GM12878 (cell line): ENCODE measurements around the gene SAMSN1. TPM values are rescaled to one million over a fixed set of nuclear protein-coding genes. Genes with fewer than 3 reads are reported as not detected.

Experiments used
- ATAC-seq: fragments of 200-7000 bp; cut with Tn5 transposase; 3 replicates; pipeline ENCODE4 v1.9.1; 2020; ENCODE audit warnings: mild to moderate bottlenecking, moderate library complexity
- BruUV-seq: library from RNA; stranded (reverse); fragments of 400-500 nt; replicated peaks from 2 replicates; lab custom pipeline; 2021; lab: Mats Ljungman, UMichigan
- CTCF ChIA-PET: fragments of 300-600 bp; sonication (Branson Sonifier 250); formaldehyde crosslinking; extraction: SDS; loops from one replicate; lab custom pipeline; 2021; ENCODE audit warnings: inconsistent platforms; lab: Yijun Ruan, JAX
- POLR2A ChIA-PET: fragments of 350-600 bp; formaldehyde crosslinking; extraction: SDS; loops from one replicate; lab custom pipeline; 2021; ENCODE audit warnings: inconsistent platforms; lab: Charles Lee
- RAD21 ChIA-PET: fragments of 300-600 bp; sonication (Branson Sonifier 250); formaldehyde crosslinking; loops from one replicate; lab custom pipeline; 2023; ENCODE audit warnings: antibody characterized with exemption; ENCODE audit not compliant: unreplicated experiment; lab: Charles Lee
- SMC1A ChIA-PET: fragments of 300-600 bp; sonication (Branson Sonifier 250); formaldehyde crosslinking; loops from one replicate; lab custom pipeline; 2023; ENCODE audit not compliant: unreplicated experiment, uncharacterized antibody; lab: Charles Lee
- DNase-seq: peaks from one replicate; pipeline ENCODE4 v3.0.0-alpha.2; 2011; ENCODE audit warnings: low read depth, low spot score
- FAIRE-seq: peaks from 3 replicates; lab custom pipeline; 2011; peaks lifted over from hg19 to GRCh38; lab: Jason Lieb, UNC
- H2AFZ ChIP-seq: 2 replicates; pipeline ENCODE4 v1.6.0; 2011; ENCODE audit warnings: low read depth, low read length, control low read depth; ENCODE audit not compliant: control insufficient read depth
- H3K27ac ChIP-seq: 2 replicates; pipeline ENCODE4 v1.5.1; 2011; ENCODE audit warnings: control low read depth; ENCODE audit not compliant: control insufficient read depth, insufficient read depth
- H3K27me3 ChIP-seq, 2 experiments: replicated peaks in 1 of 2; 2 replicates each; pipeline versions ENCODE4 v1.6.0 to v1.6.1; 2011; ENCODE audit warnings: low read length in 1 of 2; ENCODE audit not compliant: control insufficient read depth in 2 of 2, insufficient read depth in 2 of 2
- H3K36me3 ChIP-seq, 2 experiments: 2 replicates each; pipeline ENCODE4 v1.5.1; 2011; ENCODE audit warnings: low read length in 1 of 2; ENCODE audit not compliant: control insufficient read depth in 2 of 2, insufficient read depth in 2 of 2
- H3K4me1 ChIP-seq: 2 replicates; pipeline ENCODE4 v1.6.1; 2011; ENCODE audit warnings: mild to moderate bottlenecking, low read length, moderate library complexity, mixed read lengths; ENCODE audit not compliant: control insufficient read depth, insufficient read depth
- H3K4me2 ChIP-seq: 2 replicates; pipeline ENCODE4 v1.6.0; 2011; ENCODE audit warnings: control low read depth; ENCODE audit not compliant: control insufficient read depth, insufficient read depth
- H3K4me3 ChIP-seq: fragments of 200-600 bp; sonication (generic); 2 replicates; pipeline ENCODE4 v1.5.1; 2016
- H3K79me2 ChIP-seq: 2 replicates; pipeline ENCODE4 v1.6.0; 2011; ENCODE audit warnings: low read length; ENCODE audit not compliant: control insufficient read depth, insufficient read depth
- H3K9ac ChIP-seq: 2 replicates; pipeline ENCODE4 v1.8.0; 2011; ENCODE audit warnings: low read length, control low read depth, mixed read lengths; ENCODE audit not compliant: control insufficient read depth, insufficient read depth
- H3K9me3 ChIP-seq: replicated peaks from 3 replicates; pipeline ENCODE4 v1.5.1; 2011; ENCODE audit warnings: mild to moderate bottlenecking, low read length; ENCODE audit not compliant: control insufficient read depth, insufficient read depth
- H4K20me1 ChIP-seq: 2 replicates; pipeline ENCODE4 v1.6.0; 2011; ENCODE audit not compliant: control insufficient read depth, insufficient read depth
- ATF3 ChIP-seq: IDR thresholded peaks from 2 replicates; pipeline ENCODE4 v1.6.1; 2011; ENCODE audit warnings: low read depth, mild to moderate bottlenecking, low read length, moderate library complexity, borderline replicate concordance; ENCODE audit errors: extremely low read depth
- BCL11A ChIP-seq: IDR thresholded peaks from 2 replicates; pipeline ENCODE4 v1.6.1; 2011; ENCODE audit warnings: low read depth, low read length
- BHLHE40 ChIP-seq, 2 experiments: fragments of 450-650 bp in 1 of 2; IDR thresholded peaks; 2 replicates each; pipeline ENCODE4 v1.6.1; 2011 to 2017; ENCODE audit warnings: low read depth in 2 of 2, borderline replicate concordance in 1 of 2, improper control_type of control experiment in 1 of 2, low read length in 1 of 2, mild to moderate bottlenecking in 1 of 2
- CREB1 ChIP-seq: IDR thresholded peaks from 2 replicates; pipeline ENCODE4 v1.6.1; 2012; ENCODE audit warnings: low read depth, mild to moderate bottlenecking, inconsistent platforms
- POU2F2 ChIP-seq: IDR thresholded peaks from 3 replicates; pipeline ENCODE4 v1.6.1; 2011; ENCODE audit warnings: low read depth, mild to moderate bottlenecking, low read length, borderline replicate concordance
- PRDM15 ChIP-seq: fragments of 450-650 bp; formaldehyde crosslinking; IDR thresholded peaks from 2 replicates; pipeline ENCODE4 v1.4.0; 2020; ENCODE audit warnings: mild to moderate bottlenecking, moderate library complexity
- RFX5 ChIP-seq: IDR thresholded peaks from 2 replicates; pipeline ENCODE4 v1.6.1; 2011; ENCODE audit warnings: low read depth, low read length, improper control_type of control experiment
- ZNF384 ChIP-seq: IDR thresholded peaks from 2 replicates; pipeline ENCODE4 v1.6.1; 2012; ENCODE audit warnings: low read depth, mild to moderate bottlenecking, low read length, improper control_type of control experiment, borderline replicate concordance
- WGBS: methylation state at CpG from one replicate; pipeline ENCODE4 v1.1.6; 2016; ENCODE audit warnings: low lambda C conversion rate; ENCODE audit not compliant: insufficient replicate concordance, insufficient coverage; ENCODE audit errors: missing lambda C conversion rate; 5-methylcytosine and 5-hydroxymethylcytosine counted together
- in situ Hi-C: fragments of 300-500 bp; cut with MboI; formaldehyde crosslinking; loops from 9 replicates; pipeline ENCODE4 v1.14.3; 2018; ENCODE audit warnings: mixed read lengths
- intact Hi-C: fragments of 100-400 bp; cut with micrococcal nuclease; formaldehyde crosslinking; loops from one replicate; pipeline ENCODE4 v1.14.2; 2022; ENCODE audit not compliant: unreplicated experiment
- polyA plus RNA-seq, 11 experiments: library from polyadenylated mRNA; depleted of rRNA in 4 of 11; unstranded in 6 of 11; stranded (reverse) in 5 of 11; fragments of >200 nt; fragmentation: Nextera tagmentation in 4 of 11; fragmentation: Illumina TruSeq in 1 of 11; extraction: Ambion mirVana in 4 of 11; extraction: Trizol in 1 of 11; gene quantifications; 1 replicate in 1 of 11; 2 replicates in 10 of 11; pipeline versions ENCODE4 v1.2.1 to v1.2.3, GENCODE V29; 2011 to 2016; ENCODE audit warnings: inconsistent platforms in 2 of 11, missing spikeins in 2 of 11, low read depth in 1 of 11
- total RNA-seq, 4 experiments: library from RNA; depleted of rRNA in 3 of 4; stranded (reverse); fragments of >200 nt in 3 of 4; fragmentation: Illumina TruSeq in 1 of 4; extraction: Trizol in 1 of 4; gene quantifications; 2 replicates each; pipeline versions ENCODE4 v1.2.1 to v1.2.3, GENCODE V29; 2013 to 2021
- TF ChIP-seq, protein P1 (sequence below): fragments of 450-650 bp; IDR thresholded peaks from 2 replicates; pipeline ENCODE4 v1.6.1; 2017; ENCODE audit warnings: low read depth, mild to moderate bottlenecking, moderate library complexity
- TF ChIP-seq, protein P2 (sequence below): IDR thresholded peaks from 2 replicates; pipeline ENCODE4 v1.6.1; 2012; ENCODE audit warnings: low read length, inconsistent platforms

SAMSN1 gene
- total and polyA plus RNA-seq, 10 of the 15 experiments (the other 5 are each of a cell fraction or from before 2014, with no cell fraction given) = 23.2 to 102 (median 44.9) TPM

DNA sequence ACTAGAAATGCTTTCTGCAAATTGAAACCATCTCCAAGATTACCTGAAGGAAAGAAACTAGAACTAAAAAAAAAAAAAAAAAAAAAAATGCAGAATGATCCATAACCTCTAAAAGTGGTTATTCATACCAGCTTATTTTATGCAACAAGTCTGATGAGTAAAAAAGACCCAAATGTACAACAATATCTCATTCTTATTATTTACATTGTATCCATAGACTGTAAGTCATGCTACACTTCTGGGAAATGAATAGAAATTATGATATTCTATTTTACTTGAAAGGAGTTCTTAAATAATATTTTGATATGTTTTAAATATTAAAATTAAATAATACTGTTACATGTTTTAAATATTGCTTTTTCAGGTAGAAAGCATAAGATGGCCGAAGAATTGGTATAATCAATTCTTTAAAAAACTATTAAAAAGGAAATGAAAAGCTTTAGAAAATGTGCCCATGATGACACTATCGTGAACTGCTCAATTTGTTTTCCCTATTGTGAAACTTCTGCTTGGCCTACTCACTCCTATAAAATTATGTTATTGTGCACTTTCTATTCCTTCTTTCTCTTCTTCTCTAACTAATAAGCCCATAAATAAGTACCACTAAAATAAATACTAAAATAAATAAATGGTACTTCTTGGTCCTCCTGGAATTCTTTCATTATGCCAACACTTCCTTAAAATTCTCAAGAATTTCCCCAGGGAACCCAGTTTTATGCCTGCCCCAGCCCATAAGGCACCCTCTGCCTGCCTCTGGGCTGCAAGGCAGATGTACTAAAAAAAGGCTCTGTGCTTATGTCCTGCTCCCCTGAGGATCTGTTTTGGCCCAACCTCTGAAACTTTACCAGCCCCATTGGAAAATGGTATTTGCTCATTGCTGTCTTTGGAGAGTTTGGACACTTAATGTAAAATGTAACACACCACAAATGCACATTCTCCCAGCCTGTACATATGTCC lies 18.1 kb downstream of the SAMSN1 start (continued):
- no peak for TF ChIP-seq ATF3
- no peak for TF ChIP-seq RFX5
- TF ChIP-seq, protein P1, sequence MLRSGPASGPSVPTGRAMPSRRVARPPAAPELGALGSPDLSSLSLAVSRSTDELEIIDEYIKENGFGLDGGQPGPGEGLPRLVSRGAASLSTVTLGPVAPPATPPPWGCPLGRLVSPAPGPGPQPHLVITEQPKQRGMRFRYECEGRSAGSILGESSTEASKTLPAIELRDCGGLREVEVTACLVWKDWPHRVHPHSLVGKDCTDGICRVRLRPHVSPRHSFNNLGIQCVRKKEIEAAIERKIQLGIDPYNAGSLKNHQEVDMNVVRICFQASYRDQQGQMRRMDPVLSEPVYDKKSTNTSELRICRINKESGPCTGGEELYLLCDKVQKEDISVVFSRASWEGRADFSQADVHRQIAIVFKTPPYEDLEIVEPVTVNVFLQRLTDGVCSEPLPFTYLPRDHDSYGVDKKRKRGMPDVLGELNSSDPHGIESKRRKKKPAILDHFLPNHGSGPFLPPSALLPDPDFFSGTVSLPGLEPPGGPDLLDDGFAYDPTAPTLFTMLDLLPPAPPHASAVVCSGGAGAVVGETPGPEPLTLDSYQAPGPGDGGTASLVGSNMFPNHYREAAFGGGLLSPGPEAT = no peak
- no peak for TF ChIP-seq CREB1

DNA sequence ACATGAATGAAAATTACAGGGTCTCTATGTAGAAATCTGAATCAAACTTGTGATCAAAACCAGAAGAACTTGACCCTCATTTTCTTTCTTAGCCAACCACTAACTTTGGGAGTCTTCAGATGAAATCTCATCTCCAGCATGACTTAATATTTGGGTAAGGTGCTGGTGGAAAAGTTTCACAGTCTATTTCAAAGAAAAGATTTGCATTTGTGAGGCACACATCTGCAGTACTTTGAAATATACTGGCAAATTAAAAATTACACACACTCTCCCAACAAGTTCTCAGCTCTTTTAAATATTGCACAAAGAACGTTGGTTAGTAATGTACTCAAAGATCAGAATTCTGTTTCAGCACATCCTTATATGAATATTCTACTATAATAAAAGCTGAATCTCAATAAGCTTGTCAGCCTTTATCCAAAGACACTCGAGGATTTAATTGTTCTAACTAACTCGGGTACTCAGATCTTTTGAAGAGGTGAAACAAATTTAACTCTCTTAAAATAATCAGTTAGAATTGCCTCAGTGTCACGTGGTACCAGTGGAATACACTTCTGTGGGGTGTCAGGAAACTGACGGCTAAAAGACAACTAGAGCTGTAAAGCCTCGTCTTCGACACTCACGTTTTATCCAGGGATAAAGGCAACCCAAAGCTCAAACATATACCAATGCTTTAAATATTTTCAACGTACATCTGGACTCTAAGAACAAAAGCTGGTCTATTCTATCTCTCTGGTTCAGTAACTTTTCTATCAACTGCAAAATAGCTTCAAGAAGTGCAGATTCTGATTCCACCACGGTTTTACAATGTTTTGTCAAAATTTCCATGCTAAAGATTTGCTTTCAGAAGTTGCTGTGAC lies 19.0 kb downstream of the SAMSN1 start:
- ChIA-PET SMC1A (interaction anchor here (0.7 to 10.4 kb wide), 17 partner anchors 13 to 235 kb away, joined by 3 to 120 read pairs (median 4); no protein-coding TSS in a partner anchor), CTCF (interaction anchor here (0.8 to 2.3 kb wide), 7 partner anchors 9 to 210 kb away, joined by 3 to 7 read pairs (median 4); no protein-coding TSS in a partner anchor), RAD21 (interaction anchor here (0.6 to 5.4 kb wide), 13 partner anchors 9 to 236 kb away, joined by 3 to 60 read pairs (median 5); no protein-coding TSS in a partner anchor), POLR2A (interaction anchor here (0.8 to 1.3 kb wide), 3 partner anchors 11 to 210 kb away, joined by 3 to 5 read pairs (median 3); no protein-coding TSS in a partner anchor)
- no TSS peak for BruUV-seq
- Histone ChIP-seq H3K9ac (peak overlapping the region; percentile 62), H3K27ac (peak overlapping the region; percentile 79), H2AFZ (peak overlapping the region; percentile 41), H3K4me2 (peak overlapping the region; percentile 97), H3K36me3 (no peaks in the 10 kb centered on the region), H3K27me3 (no peaks in the 10 kb centered on the region), H4K20me1 (no peaks in the 10 kb centered on the region), H3K4me1 (peaks cover 28% of the 10 kb centered on the region), H3K4me3 (peak overlapping the region; percentile 29), H3K9me3 (no peaks in the 10 kb centered on the region; the same call in 2 of the 3 replicates), H3K79me2 (peaks cover 94% of the 10 kb centered on the region)
- in situ Hi-C loops = no loop called here
- no peak for DNase-seq
- WGBS = under 1% methylated on average over 10 of the region's 10 CpGs
- FAIRE-seq = no peak
- intact Hi-C loops = no loop called here
- ATAC-seq = peak; percentile 11; the same call in 1 of the 3 replicates
- TF ChIP-seq ZNF384 = no peak
- TF ChIP-seq PRDM15 (CRISPR knock-in tag) = no peak
- TF ChIP-seq BHLHE40 (IDR thresholded peaks at IDR 0.05; ENCODE audit: borderline replicate concordance in 1 of 2, low read depth in 2 of 2, low read length in 1 of 2) = no peak
- TF ChIP-seq POU2F2 = no peak
- TF ChIP-seq, protein P2, sequence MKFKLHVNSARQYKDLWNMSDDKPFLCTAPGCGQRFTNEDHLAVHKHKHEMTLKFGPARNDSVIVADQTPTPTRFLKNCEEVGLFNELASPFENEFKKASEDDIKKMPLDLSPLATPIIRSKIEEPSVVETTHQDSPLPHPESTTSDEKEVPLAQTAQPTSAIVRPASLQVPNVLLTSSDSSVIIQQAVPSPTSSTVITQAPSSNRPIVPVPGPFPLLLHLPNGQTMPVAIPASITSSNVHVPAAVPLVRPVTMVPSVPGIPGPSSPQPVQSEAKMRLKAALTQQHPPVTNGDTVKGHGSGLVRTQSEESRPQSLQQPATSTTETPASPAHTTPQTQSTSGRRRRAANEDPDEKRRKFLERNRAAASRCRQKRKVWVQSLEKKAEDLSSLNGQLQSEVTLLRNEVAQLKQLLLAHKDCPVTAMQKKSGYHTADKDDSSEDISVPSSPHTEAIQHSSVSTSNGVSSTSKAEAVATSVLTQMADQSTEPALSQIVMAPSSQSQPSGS = 0 out of 2 replicates have a peak, but pooled peaks have one; percentile 11
- TF ChIP-seq BCL11A = no peak
